GM12874 (cell line): Measurements from ENCODE around the gene PNKD.

Source experiments
- CTCF ChIP-seq: IDR thresholded peaks from 2 replicates; pipeline ENCODE4 v1.5.1; 2011; ENCODE audit warnings: low read depth, mild to moderate bottlenecking, control low read depth, low read length, moderate library complexity; ENCODE audit not compliant: insufficient read depth

The PNKD gene

GRCh38 chr2:218262631-218263586, 7.4 kb upstream of the PNKD start:
- TF ChIP-seq CTCF, result no peak

- TF ChIP-seq CTCF, result no peak
These were observed 6.3 kb upstream of the PNKD start for GRCh38 chr2:218263817-218264641.

- no peak for TF ChIP-seq CTCF
These were observed 5.4 kb upstream of the PNKD start for GRCh38 chr2:218264773-218265561.

- no peak for TF ChIP-seq CTCF
These were observed 4.7 kb upstream of the PNKD start for GRCh38 chr2:218265626-218266025.

GRCh38 chr2:218266316-218266979, 3.9 kb upstream of the PNKD start:
- no peak for TF ChIP-seq CTCF

GRCh38 chr2:218267259-218267658, 3.1 kb upstream of the PNKD start:
- no peak for TF ChIP-seq CTCF
